Middle frontal gyrus (tissue), 1 donor: ENCODE data around the gene HMCN1.

Experiments used
- DNase-seq: peaks from one replicate; pipeline ENCODE4 v3.0.0-alpha.2; 2015; ENCODE audit warnings: low spot score; ENCODE audit errors: extremely low spot score

HMCN1 gene

DNA sequence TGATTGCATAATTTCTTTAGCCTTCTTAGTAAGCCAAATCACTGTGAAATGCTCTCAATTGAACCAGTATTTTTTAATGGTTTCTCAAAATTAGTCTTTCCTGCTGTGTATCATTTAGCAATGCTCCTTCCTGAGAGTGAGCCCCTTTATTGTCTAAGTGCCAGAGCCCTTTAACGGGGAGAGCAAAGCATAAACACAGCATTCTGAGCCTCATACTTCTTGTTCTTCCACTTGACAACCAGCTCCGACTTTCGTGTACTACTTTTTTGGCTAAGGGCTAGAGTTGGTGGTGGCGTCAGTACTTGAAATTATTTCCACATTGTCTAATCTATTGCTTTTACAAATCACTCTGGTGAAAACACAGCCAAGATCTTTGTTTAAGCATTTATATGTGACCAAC lies 341.8 kb downstream of the HMCN1 start:
- no peak for DNase-seq

- no peak for DNase-seq
These were observed 344.1 kb downstream of the HMCN1 start for GRCh38 chr1:186078245-186078644.

- no peak for DNase-seq
These were observed 345.0 kb downstream of the HMCN1 start for GRCh38 chr1:186079084-186079684.

DNA sequence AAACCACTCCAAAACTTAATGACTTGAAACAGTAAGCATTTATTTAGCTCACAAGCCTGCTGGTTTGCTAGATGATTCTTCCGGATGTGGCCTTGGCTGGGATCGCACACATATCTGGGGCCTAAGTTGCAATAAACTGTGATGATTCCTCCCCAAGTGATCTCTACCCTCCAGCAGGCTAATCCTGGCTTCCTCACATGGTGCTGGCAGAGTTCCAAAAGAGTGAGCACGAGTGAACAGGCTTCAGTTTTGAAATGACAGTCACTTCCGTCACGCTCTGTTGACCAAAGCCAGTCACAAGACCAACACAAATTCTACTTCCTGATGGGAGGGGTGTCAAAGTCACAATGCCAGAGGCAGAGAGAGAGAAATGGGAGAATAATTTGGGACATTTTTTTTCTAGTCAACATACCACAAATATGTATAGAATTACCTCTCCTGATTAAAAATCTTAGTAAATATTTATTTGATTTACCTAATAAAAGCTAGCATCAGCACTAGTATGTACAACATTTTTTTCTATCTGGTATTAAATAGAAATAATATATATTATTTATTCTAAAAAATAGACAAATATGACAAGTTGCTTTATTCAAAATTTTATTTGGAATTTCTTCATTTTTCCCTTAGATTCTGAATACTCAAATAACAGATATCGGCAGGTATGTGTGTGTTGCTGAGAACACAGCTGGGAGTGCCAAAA lies 348.2 kb downstream of the HMCN1 start:
- no peak for DNase-seq

GRCh38 chr1:186086583-186086982 lies 352.4 kb downstream of the HMCN1 start:
- no peak for DNase-seq

DNA sequence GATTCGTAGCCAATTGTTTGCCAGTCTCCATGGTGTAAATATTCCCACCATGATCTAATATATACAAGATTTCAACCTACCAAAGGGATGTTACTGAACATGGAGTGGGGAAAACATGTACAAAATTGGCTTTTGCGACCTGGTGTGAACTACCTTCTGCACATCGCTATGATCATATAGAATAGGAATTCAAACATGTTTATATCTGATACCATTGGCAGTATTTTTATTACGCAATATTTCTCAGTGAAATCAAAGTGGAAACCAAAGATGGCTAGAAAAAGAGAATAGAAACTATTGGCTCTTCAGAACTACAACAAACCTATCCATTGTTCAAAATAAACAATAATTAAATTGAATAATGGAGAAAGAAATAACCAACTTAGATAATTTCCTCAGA lies 355.7 kb downstream of the HMCN1 start:
- DNase-seq, result no peak

DNA sequence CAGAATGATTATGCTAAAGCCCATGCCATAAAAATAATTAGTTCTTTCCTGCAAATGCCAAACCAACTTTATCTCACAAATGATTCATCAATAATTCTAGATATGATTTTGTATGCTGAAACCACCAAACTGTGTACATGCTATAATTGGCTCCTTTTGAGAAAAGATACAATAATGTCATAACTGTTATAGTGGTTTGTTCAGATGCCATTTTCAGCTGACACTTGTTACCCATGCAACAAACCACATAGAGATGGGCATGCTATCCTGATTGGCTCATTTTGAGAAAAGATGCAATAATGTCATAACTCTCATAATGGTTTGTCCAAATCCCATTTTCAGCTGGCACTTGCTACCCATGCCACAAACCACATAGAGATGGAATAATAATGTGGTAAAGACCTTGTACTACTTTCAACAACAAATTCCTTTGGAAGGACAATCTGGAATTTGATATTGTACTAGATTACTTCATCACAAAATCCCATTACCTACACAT lies 357.1 kb downstream of the HMCN1 start:
- DNase-seq, result no peak

DNA sequence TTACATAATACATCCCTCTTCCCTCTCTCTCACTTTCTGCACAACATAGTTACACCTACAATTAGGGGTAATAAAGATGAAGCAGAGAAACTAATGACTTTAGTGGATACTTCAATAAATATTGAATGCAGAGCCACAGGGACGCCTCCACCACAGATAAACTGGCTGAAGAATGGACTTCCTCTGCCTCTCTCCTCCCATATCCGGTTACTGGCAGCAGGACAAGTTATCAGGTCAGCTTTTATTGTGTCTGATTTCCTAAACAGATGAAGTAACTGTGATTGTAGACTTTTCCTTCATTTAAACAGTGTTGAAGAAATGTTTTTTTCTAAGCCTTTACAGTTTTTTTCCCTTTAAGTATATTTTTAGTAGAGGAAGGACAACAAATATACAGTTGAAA lies 359.2 kb downstream of the HMCN1 start:
- no peak for DNase-seq

DNA sequence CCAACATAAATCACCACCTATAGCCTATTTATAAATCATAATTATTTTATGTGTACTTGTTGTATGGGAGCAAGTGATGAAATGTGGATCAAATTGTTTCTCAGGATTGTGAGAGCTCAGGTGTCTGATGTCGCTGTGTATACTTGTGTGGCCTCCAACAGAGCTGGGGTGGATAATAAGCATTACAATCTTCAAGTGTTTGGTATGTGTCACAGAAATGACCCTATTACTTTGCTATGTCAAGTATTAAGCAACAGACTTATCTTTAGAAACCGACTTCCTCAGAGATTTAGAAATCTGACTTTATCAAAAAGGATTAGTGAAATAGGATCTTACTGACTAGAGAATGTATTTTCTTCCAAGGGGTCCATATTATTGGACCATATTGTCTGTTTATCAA lies 360.0 kb downstream of the HMCN1 start:
- no peak for DNase-seq

GRCh38 chr1:186099336-186100104 lies 365.3 kb downstream of the HMCN1 start:
- no peak for DNase-seq

GRCh38 chr1:186102107-186102506 lies 367.9 kb downstream of the HMCN1 start:
- no peak for DNase-seq

GRCh38 chr1:186102547-186103148 lies 368.5 kb downstream of the HMCN1 start:
- no peak for DNase-seq

GRCh38 chr1:186104459-186104858 lies 370.3 kb downstream of the HMCN1 start:
- DNase-seq, result no peak

GRCh38 chr1:186112280-186112679 lies 378.1 kb downstream of the HMCN1 start:
- no peak for DNase-seq

DNA sequence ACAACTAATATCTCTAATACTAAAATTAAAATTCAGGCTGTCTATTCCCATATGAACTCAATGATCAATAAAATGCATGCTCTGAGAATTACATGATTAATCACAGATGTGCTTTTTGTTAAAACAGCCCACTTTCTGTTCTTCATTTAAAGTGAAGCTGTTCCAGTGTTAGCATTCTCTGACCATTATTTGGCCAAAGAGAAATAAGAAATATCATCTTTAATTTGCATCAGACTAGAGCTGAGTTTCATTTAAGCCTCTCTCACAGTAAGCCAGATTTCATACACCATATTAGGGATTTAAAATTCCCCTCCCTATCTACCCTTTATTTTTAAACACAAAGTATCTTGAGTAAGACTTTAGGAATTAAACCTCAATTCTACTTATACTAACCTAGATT lies 379.3 kb downstream of the HMCN1 start:
- no peak for DNase-seq

DNA sequence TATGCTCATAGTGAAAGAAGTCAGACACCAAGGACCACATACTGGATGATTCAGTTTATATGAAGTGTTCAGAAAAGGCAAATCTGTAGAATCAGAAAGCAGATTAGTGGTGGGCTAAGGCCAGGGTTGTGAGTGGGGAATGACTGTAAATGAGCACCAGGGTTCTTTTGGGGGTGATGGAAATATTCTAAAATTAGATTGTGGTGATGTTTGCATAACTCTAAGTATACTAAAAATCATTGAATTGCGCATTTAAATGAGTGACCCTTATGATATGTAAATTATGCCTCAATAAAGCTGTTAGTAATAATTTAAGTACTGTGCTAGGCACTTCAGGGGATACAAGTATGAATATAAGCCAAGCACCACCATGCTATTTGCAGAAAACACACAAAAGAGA lies 384.5 kb downstream of the HMCN1 start:
- no peak for DNase-seq

DNA sequence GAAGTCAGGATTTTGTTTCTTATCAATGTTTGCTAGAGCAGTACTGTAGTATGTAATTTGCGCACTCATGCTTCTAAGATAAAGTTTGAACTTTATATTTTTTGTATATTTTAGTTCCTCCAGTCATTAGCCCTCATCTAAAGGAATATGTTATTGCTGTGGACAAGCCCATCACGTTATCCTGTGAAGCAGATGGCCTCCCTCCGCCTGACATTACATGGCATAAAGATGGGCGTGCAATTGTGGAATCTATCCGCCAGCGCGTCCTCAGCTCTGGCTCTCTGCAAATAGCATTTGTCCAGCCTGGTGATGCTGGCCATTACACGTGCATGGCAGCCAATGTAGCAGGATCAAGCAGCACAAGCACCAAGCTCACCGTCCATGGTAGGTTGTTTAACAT lies 388.6 kb downstream of the HMCN1 start:
- no peak for DNase-seq

GRCh38 chr1:186125035-186125434 lies 390.8 kb downstream of the HMCN1 start:
- no peak for DNase-seq

GRCh38 chr1:186125511-186125910 lies 391.3 kb downstream of the HMCN1 start:
- no peak for DNase-seq

GRCh38 chr1:186129758-186130157 lies 395.6 kb downstream of the HMCN1 start:
- DNase-seq, result no peak

- DNase-seq, result no peak
These were observed 404.9 kb downstream of the HMCN1 start for GRCh38 chr1:186139115-186139514.

DNA sequence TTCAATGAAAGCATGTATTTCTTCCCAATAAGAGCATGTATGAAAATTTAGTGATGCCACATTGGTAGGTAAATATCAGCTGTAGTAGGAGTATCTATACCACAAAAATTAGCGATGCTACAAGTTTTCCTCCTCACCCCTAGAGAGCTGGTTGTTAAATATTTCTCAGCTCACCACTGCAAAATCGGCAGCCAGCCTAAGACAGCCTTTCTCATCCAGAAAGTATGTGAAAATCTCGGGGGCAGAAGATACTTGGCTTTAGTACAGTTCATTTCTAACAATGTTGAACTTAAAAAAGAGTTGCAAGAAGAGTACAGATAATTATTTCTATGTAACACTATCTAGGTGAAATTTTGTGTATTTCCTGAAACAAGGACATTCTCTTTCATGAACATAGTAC lies 405.5 kb downstream of the HMCN1 start:
- no peak for DNase-seq
